ENCODE measurements around the gene OR10H1.
"Not testable (repeated sequence)": the region's sequence is repeated elsewhere in the genome, so short reads cannot be mapped to it uniquely, and the experiment has no call there.

OR10H1 gene

DNA sequence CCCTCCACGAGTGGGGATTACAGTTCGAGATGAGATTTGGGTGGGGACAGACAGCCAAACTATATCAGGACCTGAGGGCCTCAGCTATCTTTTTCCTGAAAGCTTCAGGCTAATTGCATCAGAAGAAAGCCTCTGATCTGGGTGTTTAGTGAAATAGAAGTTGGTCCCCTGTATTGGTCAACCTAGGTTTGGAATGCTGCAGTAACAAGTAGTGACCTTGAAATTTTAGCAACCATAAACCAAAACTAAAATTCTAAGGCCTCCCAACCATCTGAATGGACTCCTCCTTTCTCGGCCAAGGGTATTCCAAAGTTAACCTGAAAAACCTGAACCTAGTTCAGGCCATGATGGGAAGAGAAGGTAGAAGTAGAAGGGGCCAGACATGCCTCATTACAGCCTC is 34.9 kb upstream of the OR10H1 start:
- no peaks in the 10 kb centered on the region for H4K20me1 ChIP-seq (ENCODE audit: low read depth, low read length)
- no peak overlapping the region for H3K4me2 ChIP-seq (ENCODE audit: low read depth, low read length, poor library complexity, severe bottlenecking)
- H3K4me3 ChIP-seq (ENCODE audit: insufficient read depth, low read length, poor library complexity, severe bottlenecking) = no peak overlapping the region
- no peak overlapping the region for H3K9ac ChIP-seq (ENCODE audit: low read length)
- no peaks in the 10 kb centered on the region; the same call in 1 of the 2 replicates for H3K9me2 ChIP-seq (replicated peaks; ENCODE audit: insufficient read depth, low read length)
- no peak overlapping the region for H3K27ac ChIP-seq (ENCODE audit: low read depth, low read length)
- TF ChIP-seq EZH2phosphoT487 (conservative IDR thresholded peaks at IDR 0.05; ENCODE audit: low read length) (no peak), CTCF (IDR thresholded peaks at IDR 0.05; ENCODE audit: insufficient read depth, low read length, poor library complexity, severe bottlenecking) (no peak)
- peaks cover 5% of the 10 kb centered on the region; the same call in 1 of the 2 replicates for H3K9me3 ChIP-seq (ENCODE audit: insufficient read depth, low read length)
- H3K27me3 ChIP-seq (ENCODE audit: low read length) = no peaks in the 10 kb centered on the region
- no peak overlapping the region for H2AFZ ChIP-seq (ENCODE audit: low read depth, low read length, severe bottlenecking)
- H3F3A ChIP-seq (ENCODE audit: insufficient read depth) = no peaks in the 10 kb centered on the region
- H3K79me2 ChIP-seq (ENCODE audit: insufficient read depth, low read length) = no peaks in the 10 kb centered on the region
- no peaks in the 10 kb centered on the region for H3K36me3 ChIP-seq (ENCODE audit: low read length)

GRCh38 chr19:15846923-15847322 is 31.5 kb upstream of the OR10H1 start:
- Histone ChIP-seq H3K27me3 (ENCODE audit: low read length) (no peaks in the 10 kb centered on the region), H3K79me2 (ENCODE audit: insufficient read depth, low read length) (no peaks in the 10 kb centered on the region), H3K9me2 (replicated peaks; ENCODE audit: insufficient read depth, low read length) (no peaks in the 10 kb centered on the region), H3K36me3 (ENCODE audit: low read length) (no peaks in the 10 kb centered on the region), H3K4me2 (ENCODE audit: low read depth, low read length, poor library complexity, severe bottlenecking) (no peak overlapping the region), H3K4me3 (ENCODE audit: insufficient read depth, low read length, poor library complexity, severe bottlenecking) (no peak overlapping the region), H3K9me3 (ENCODE audit: insufficient read depth, low read length) (peaks cover 5% of the 10 kb centered on the region; the same call in 1 of the 2 replicates), H3K27ac (ENCODE audit: low read depth, low read length) (no peak overlapping the region), H3F3A (ENCODE audit: insufficient read depth) (no peaks in the 10 kb centered on the region), H4K20me1 (ENCODE audit: low read depth, low read length) (no peaks in the 10 kb centered on the region), H3K9ac (ENCODE audit: low read length) (no peak overlapping the region), H2AFZ (ENCODE audit: low read depth, low read length, severe bottlenecking) (no peak overlapping the region)
- TF ChIP-seq CTCF (IDR thresholded peaks at IDR 0.05; ENCODE audit: insufficient read depth, low read length, poor library complexity, severe bottlenecking) = no peak

DNA sequence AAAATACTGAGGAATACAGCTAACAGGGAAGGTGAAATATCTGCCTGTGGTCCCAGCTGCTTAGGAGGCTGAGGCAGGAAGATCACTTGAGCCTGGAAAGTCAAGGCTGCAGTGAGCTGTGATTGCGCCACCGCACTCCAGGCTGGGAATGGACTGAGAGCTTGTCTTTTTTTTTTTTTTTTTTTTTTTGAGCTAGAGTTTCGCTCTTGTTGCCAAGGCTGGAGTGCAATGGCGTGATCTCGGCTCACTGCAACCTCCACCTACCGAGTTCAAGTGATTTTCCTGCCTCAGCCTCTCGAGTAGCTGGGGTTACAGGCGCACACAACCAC is 28.4 kb upstream of the OR10H1 start:
- not testable (repeated sequence) for H3K27ac ChIP-seq (ENCODE audit: low read depth, low read length); H3F3A ChIP-seq (ENCODE audit: insufficient read depth); H3K27me3 ChIP-seq (ENCODE audit: low read length); H3K9me3 ChIP-seq (ENCODE audit: insufficient read depth, low read length); H3K9ac ChIP-seq (ENCODE audit: low read length); H4K20me1 ChIP-seq (ENCODE audit: low read depth, low read length); H3K4me2 ChIP-seq (ENCODE audit: low read depth, low read length, poor library complexity, severe bottlenecking); H3K9me2 ChIP-seq (replicated peaks; ENCODE audit: insufficient read depth, low read length); H3K79me2 ChIP-seq (ENCODE audit: insufficient read depth, low read length); H3K4me3 ChIP-seq (ENCODE audit: insufficient read depth, low read length, poor library complexity, severe bottlenecking); H2AFZ ChIP-seq (ENCODE audit: low read depth, low read length, severe bottlenecking); H3K36me3 ChIP-seq (ENCODE audit: low read length)

GRCh38 chr19:15843203-15843893 is 27.9 kb upstream of the OR10H1 start:
- H3K9me3 ChIP-seq (ENCODE audit: insufficient read depth, low read length) = no peaks in the 10 kb centered on the region
- no peaks in the 10 kb centered on the region for H3K79me2 ChIP-seq (ENCODE audit: insufficient read depth, low read length)
- H4K20me1 ChIP-seq (ENCODE audit: low read depth, low read length) = no peaks in the 10 kb centered on the region
- no peak overlapping the region for H3K9ac ChIP-seq (ENCODE audit: low read length)
- no peaks in the 10 kb centered on the region for H3K27me3 ChIP-seq (ENCODE audit: low read length)
- H3F3A ChIP-seq (ENCODE audit: insufficient read depth) = no peaks in the 10 kb centered on the region
- H3K36me3 ChIP-seq (ENCODE audit: low read length) = no peaks in the 10 kb centered on the region
- H3K4me2 ChIP-seq (ENCODE audit: low read depth, low read length, poor library complexity, severe bottlenecking) = no peak overlapping the region
- H2AFZ ChIP-seq (ENCODE audit: low read depth, low read length, severe bottlenecking) = no peak overlapping the region
- H3K27ac ChIP-seq (ENCODE audit: low read depth, low read length) = no peak overlapping the region
- no peak for TF ChIP-seq CTCF (IDR thresholded peaks at IDR 0.05; ENCODE audit: insufficient read depth, low read length, poor library complexity, severe bottlenecking)
- H3K4me3 ChIP-seq (ENCODE audit: insufficient read depth, low read length, poor library complexity, severe bottlenecking) = no peak overlapping the region
- H3K9me2 ChIP-seq (replicated peaks; ENCODE audit: insufficient read depth, low read length) = no peaks in the 10 kb centered on the region
